Measurements from ENCODE around the gene GNA15.

The GNA15 gene

GRCh38 chr19:3096902-3097326, 38.9 kb upstream of the GNA15 start:
- no peak for TF ChIP-seq CTCF (IDR thresholded peaks at IDR 0.05; ENCODE audit: low read depth, low read length)
- peak overlapping the region in 1 of 2 donors; percentile 98 for H3K4me3 ChIP-seq (replicated peaks in 1 of 2; ENCODE audit: low read depth in 2 of 2, low read length in 2 of 2)
- DNase-seq (ENCODE audit: low read depth in 2 of 2), result no peak

GRCh38 chr19:3097442-3097871, 38.4 kb upstream of the GNA15 start:
- H3K4me3 ChIP-seq (replicated peaks in 1 of 2; ENCODE audit: low read depth in 2 of 2, low read length in 2 of 2), result peak overlapping the region in 1 of 2 donors; percentile 98
- DNase-seq (ENCODE audit: low read depth in 2 of 2), result no peak
- no peak for TF ChIP-seq CTCF (IDR thresholded peaks at IDR 0.05; ENCODE audit: low read depth, low read length)

- peak overlapping the region; percentile 21 to 98 for H3K4me3 ChIP-seq (replicated peaks in 1 of 2; ENCODE audit: low read depth in 2 of 2, low read length in 2 of 2)
- peak in 1 of 2 donors; percentile 59 for DNase-seq (ENCODE audit: low read depth in 2 of 2)
- peak; percentile 23 for TF ChIP-seq CTCF (IDR thresholded peaks at IDR 0.05; ENCODE audit: low read depth, low read length)
These were observed 37.7 kb upstream of the GNA15 start for GRCh38 chr19:3098141-3098514.

- no peak for TF ChIP-seq CTCF (IDR thresholded peaks at IDR 0.05; ENCODE audit: low read depth, low read length)
- peak overlapping the region; percentile 21 to 98 for H3K4me3 ChIP-seq (replicated peaks in 1 of 2; ENCODE audit: low read depth in 2 of 2, low read length in 2 of 2)
- peak; percentile 44 to 49 for DNase-seq (ENCODE audit: low read depth in 2 of 2)
These were observed 37.1 kb upstream of the GNA15 start for GRCh38 chr19:3098515-3099346.

GRCh38 chr19:3099347-3100145, 36.3 kb upstream of the GNA15 start:
- H3K4me3 ChIP-seq (replicated peaks in 1 of 2; ENCODE audit: low read depth in 2 of 2, low read length in 2 of 2), result no peak overlapping the region
- TF ChIP-seq CTCF (IDR thresholded peaks at IDR 0.05; ENCODE audit: low read depth, low read length), result no peak
- DNase-seq (ENCODE audit: low read depth in 2 of 2), result no peak

GRCh38 chr19:3100331-3100730, 35.5 kb upstream of the GNA15 start:
- no peak for TF ChIP-seq CTCF (IDR thresholded peaks at IDR 0.05; ENCODE audit: low read depth, low read length)
- H3K4me3 ChIP-seq (replicated peaks in 1 of 2; ENCODE audit: low read depth in 2 of 2, low read length in 2 of 2), result no peak overlapping the region

More at GRCh38 chr19:3100331-3100730, 35.5 kb upstream of the GNA15 start:
- no peak for DNase-seq (ENCODE audit: low read depth in 2 of 2)

Measured in cardiac fibroblast (primary cell).